Lower leg skin (tissue), 3 donors: ENCODE data around the gene SPATA32.

Experiments used
- CTCF ChIP-seq, 3 donors: fragments of 450-650 bp; IDR thresholded peaks; one replicate each; pipeline ENCODE4 v1.5.1; 2016; ENCODE audit warnings: antibody characterized with exemption in 3 of 3, mild to moderate bottlenecking in 3 of 3, moderate library complexity in 2 of 3
- POLR2A ChIP-seq, 2 donors: fragments of 450-650 bp; IDR thresholded peaks; one replicate each; pipeline ENCODE4 v1.6.1; 2016 to 2017; ENCODE audit warnings: antibody characterized with exemption in 2 of 2, mild to moderate bottlenecking in 1 of 2, moderate library complexity in 1 of 2

GRCh38 chr17:45244725-45245656 lies 16.9 kb downstream of the SPATA32 start:
- TF ChIP-seq POLR2A (IDR thresholded peaks at IDR 0.05) = no peak
- TF ChIP-seq CTCF (IDR thresholded peaks at IDR 0.05) = no peak
